Right lung (tissue), 5 donors: ENCODE results near the gene PCDH15. TPM values are rescaled to one million over a fixed set of nuclear protein-coding genes. Genes with fewer than 3 reads are reported as not detected.
A peak's percentile ranks its signal among the peaks of the same experiment; 100 is the strongest.
"Not testable (repeated sequence)": the region's sequence is repeated elsewhere in the genome, so short reads cannot be mapped to it uniquely, and the experiment has no call there.

Experiments used
- DNase-seq, 2 donors: peaks; one replicate each; pipeline ENCODE4 v3.0.0-alpha.2; 2013
- polyA plus RNA-seq, 5 donors: library from polyadenylated mRNA; unstranded; fragments of 120-200 nt; gene quantifications; one replicate each; pipeline versions ENCODE4 v1.2.1 to v1.2.3, GENCODE V29; 2013; ENCODE audit warnings: inconsistent platforms in 1 of 5, low replicate concordance in 1 of 5; ENCODE audit not compliant: insufficient read length in 5 of 5, insufficient read depth in 1 of 5

The PCDH15 gene
- polyA plus RNA-seq, 5 donors: 1.2 to 1.8 (median 1.6) TPM

DNA sequence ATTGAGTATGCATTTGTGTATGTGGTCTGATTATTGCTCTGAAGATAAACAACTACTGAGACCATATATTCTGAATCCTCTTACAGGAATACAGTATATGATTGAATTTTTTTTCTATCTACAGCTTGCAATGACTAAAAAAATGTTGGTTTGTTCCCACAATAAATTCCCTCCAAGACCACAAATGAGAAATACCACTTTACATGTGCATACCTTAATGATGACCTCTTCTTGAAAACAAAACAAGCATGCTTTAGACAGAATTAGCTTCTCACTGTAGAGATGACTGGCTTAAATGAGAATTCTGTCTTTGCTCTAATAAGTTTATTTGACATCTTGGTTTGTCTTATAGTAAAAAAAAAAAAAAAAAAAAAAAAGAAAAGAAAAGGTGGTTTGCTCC lies 241.5 kb downstream of the PCDH15 start:
- no peak for DNase-seq

DNA sequence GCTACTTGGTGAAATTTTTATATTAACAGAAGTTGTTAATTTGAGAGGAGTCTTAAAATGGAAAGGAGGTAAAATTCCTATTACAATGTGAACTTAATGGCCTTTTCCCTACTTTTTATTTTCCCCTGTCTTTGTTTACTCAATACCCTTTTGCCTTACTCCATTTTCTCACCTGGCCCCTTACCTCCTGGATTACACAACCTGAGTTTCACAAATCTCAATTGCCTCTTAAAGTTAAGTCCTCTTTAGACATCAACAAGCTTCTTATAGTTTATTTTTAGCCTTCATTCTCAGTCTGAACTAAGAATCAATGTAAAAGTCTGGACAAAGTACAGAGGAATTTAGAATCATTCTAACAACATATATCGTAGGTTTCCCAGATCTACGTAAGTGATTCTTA lies 247.0 kb downstream of the PCDH15 start:
- peak; percentile 13 to 17 for DNase-seq

DNA sequence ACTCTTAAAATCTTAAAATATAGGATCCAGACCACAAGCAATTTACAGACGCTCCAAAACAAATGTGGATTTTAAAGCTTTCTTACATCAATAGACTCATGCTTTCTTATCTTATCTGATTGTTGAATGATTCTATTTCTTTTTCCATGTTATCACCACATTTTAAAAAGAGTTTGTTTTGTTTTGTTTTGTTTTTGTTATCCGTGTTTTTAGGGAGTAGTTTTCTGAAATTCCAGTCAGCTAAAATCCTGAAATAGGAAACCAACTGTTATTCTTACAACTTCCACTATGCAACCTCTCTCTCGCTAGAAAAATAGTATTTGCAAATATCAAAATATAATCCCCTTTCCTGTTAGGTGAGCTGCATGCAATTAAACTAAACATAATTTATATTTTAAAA lies 251.0 kb downstream of the PCDH15 start:
- no peak for DNase-seq

DNA sequence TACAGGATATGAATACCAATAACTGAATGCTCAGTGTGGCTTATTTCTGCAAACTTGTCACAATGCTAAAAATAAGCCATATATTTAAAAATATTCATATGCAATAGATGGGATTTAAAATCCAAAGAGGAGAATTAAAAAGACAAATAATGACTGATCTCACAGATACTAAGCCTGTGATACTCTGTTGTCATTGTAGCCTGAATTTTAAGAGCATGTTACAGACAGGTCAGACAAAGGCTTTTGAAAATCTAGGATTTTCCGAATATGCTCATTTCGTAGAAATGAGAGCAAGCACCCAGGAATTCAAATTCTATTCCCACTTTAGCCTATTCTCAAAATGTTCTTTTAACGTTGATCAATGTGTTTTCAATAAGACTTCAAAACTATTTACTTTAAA lies 269.7 kb downstream of the PCDH15 start:
- DNase-seq: no peak

DNA sequence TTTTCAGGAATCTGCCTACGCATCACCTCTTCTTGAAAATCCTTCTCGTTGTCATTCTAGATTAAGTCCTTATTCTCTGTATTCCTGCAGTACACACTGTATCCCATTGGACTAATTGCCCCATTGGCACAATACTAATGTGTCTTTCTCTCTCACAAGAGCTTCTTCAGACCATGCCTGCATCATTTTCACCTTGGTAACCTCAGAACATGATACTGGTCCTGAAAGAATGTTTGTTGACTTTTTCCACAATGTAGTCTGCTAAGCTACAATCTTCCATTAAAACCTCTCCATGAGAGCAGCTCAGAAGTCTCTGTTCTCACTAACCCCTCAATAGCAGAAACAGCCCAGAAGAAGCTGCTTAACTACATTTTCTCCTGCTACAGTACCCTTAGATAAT lies 270.7 kb downstream of the PCDH15 start:
- no peak for DNase-seq

DNA sequence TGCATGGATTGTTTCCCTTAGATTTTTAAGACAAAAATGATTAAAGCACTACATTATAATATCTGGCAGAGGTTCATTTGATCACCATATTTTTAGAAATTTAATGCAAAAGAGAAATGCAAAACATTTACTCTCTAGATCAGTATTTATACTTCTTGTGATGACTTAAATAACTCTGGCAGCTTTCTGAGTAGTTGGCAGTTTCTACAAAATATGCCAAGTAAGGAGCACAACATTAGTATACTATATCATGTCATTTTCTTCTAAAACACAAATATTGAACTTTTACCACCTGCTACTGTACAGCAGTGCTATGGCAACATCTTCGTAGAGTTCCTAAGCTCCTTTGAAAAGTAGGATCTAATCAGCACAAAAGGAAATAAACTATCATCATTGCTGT lies 275.2 kb downstream of the PCDH15 start:
- no peak for DNase-seq

DNA sequence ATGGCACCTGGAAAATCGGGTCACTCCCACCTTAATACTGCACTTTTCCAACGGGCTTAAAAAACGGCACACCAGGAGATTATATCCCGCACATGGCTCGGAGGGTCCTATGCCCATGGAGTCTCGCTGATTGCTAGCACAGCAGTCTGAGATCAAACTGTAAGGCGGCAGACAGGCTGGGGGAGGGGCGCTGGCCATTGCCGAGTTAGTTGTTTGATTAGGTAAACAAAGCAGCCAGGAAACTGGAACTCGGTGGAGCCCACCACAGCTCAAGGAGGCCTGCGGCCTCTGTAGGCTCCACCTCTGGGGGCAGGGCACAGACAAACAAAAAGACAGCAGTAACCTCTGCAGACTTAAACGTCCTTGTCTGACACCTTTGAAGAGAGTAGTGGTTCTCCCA lies 285.8 kb downstream of the PCDH15 start:
- DNase-seq: not testable (repeated sequence)

DNA sequence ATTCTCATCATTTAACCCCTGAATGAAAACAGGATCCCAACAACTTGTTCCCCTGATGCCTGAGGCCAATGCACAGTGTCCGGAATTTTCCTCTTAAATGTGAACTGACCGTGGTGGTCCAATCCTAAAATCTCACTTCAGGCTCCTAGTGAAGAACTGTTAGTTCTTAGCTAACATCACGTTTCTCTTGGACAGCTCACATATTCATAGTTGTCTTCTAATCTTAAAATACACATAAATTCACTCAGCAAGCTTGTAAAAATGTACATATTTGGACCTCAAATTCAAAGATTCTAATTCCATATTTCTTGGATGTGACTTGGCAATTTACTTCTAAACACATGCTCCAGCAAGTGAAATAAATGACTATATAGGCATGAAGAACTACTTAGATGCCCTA lies 297.2 kb downstream of the PCDH15 start:
- DNase-seq: no peak

DNA sequence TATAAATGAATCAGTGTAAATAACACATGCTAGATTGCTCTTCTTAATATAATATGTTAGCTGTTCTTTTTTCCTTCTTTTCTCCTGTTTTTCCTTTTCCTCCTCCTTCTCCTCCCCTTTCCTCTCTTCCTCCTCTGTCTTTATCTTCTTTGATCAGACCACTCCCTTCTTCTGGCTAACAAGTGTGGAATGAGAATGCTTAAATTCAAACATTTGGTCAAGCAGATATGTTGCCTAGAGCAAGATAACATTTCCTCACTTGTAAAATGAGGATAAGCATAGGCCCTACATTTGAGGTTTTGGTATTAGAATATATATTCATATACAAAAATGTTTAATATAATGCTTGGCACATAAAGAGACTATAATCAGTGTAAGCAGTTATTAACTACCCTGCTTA lies 299.1 kb downstream of the PCDH15 start:
- DNase-seq: no peak

DNA sequence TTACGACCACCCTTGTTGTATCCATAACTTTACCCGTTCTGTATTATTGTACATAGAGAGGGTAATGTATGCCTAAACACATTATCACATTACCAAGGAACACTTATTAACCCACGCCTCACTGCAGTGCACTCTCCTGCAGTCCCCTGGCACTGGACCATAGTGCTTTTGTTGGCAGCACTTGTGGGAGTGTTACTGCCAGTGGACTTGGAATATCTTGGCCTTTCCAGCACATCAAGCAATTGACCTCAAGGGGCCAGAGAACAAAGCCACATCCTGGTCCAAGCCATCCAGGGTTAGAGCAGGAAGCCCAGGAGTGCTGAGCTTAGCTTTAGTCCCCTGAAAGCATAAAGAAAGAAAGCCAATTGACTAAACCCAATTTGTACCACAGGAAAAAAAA lies 304.2 kb downstream of the PCDH15 start:
- no peak for DNase-seq

DNA sequence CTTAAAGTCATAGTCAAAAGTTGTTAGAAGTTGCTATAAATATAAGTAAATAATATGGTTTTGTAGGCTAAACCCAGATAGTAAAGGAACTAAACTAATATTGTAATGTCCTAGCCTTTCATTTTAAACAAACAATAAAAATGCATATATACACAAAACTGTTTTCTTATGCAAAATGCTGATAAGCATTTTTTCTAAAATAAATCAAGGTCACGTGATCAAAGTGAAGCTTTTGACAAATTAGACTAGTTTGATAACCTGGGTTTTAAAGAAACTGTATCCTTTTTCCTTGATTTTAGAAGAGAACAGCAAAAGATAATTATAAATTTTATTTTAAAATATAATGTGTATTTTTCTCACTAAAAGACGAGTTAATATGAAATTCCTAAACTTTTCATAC lies 313.3 kb downstream of the PCDH15 start:
- no peak for DNase-seq

DNA sequence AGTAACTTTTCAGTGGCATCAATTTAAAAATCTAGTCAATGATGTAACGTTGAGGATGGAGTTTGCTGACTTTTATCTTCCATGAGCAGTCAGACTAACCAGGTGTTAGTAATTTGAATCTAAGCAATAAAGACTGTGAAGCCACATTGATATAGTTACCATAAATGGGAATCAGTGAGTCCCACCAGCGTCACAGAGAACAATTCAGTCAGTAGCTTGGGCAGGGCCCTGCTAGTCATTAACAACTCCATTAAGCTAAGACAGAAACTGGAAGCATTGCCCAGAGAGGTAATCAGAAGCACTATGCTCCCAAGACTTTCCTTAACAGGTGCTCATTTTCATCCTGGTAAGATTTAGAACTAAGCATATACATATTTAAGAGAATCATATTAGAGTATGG lies 315.1 kb downstream of the PCDH15 start:
- DNase-seq: no peak

DNA sequence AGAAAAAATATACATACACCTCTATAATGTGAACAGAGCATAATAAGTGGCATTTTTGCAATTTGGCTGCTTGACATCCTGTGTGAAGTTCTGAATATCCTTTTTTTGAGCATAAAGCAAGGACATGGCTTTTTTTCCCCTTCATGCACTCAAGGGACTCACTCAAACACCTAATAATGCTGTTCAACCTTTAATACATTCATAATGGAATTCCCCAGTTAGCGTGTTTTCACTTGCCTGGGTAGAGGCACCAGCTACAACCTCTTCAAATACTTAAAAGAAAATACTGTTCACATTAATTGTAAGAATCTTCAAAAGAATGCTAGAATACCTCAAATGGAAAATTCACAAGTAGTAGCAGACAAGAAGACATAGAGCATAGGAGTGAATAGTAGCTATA lies 316.8 kb downstream of the PCDH15 start:
- no peak for DNase-seq

DNA sequence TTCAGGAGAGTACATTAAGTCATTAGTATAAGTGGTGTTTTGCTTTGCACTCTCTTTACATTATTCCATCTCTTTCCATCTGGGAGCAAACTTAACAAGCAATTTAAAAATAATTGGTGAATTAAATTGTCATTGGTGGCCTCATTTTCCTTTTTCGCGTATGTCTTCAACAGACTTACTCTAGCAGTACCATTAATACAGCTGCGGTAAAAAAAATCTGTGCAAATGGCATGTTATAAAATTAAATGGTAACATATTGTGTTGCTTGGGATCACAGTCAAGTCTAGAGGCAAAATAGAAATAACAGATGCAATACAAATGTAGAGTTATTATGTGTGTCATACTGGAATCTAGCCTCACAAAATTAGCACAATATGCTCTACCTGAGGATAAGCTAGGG lies 322.4 kb downstream of the PCDH15 start:
- no peak for DNase-seq

DNA sequence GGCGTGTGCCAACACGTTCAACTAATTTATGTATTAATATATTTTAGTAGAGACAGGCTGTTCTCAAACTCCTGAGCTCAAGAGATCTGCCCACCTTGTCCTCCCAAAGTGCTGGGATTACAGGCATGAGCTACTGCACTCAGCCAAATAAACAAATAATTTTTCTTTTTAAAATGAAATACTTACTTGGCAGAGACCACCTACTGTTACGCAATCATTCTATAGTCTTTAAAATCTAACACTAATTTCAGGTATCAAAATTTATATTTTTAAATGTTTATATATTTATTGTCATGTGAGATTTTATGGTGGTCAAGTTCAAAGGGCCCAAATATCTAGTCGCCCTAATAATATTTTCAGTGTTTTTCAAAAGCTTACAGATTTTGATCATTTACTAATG lies 323.3 kb downstream of the PCDH15 start:
- DNase-seq: no peak

DNA sequence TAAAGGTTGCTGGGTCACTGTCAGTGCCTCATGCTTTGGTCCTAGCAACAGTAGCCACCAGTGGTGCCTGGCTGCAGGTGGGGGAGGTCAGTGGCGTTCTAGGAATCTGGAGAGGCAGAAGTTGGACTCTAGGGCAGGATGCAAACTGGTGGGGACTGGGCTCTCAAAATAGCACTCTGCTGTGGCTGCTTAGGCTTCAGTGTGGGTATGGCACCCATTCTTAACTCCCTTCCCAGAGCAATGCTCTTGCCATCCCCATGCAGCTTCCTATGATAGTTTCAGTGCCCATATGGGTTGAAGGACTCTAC lies 330.8 kb downstream of the PCDH15 start:
- no peak for DNase-seq

DNA sequence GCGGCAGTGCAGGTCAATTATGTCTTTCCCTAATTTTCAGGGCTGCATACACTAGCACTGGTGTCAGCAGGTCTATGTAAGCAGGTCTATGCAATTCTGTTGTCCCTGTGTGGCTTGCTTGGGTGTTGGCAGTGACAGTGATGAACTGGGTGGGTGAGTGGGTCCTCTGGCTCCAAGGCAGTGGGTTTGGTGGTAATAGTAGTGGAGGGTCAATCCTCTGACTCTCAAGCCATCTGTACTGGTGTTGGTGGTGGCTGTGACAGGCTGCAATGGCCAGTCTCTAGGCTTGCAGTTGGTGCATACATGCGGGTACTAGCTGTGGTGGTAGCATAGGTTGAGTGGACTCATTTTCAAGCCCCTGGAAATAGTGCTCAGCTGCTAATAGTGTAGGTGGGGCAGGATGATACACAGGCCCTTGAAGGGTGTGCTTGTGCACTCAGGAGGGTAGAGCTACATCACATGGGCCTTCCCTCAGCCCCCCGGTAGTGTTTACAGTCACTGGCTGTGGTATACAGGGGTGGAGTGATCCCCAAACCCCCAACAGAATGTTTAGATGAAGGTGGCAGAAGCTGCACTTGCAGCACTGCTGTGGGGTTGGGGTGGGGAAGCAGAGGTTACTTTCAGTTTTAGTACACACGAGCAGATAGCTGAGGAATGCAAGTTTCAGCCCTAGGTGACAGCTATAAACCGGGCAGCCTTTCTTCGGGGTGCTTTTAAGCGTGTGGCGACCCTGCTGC lies 331.3 kb downstream of the PCDH15 start:
- no peak for DNase-seq

DNA sequence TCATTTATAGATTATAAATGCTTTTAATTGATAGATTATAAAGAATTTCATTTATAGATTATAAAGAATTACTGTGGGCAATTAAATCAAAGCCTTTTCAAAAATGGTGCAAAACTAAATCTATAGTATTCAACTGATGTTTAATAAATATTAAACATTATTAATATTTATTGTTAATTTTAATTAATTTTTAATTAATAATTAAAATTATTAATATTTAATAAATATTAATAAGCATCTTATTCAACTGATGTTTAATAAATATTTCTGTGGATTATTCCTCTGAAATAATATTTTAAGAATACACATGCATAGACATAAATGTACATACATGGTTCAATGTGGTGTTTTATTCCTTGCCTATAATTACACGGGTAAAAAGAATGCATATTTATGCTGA lies 346.8 kb downstream of the PCDH15 start:
- no peak for DNase-seq

DNA sequence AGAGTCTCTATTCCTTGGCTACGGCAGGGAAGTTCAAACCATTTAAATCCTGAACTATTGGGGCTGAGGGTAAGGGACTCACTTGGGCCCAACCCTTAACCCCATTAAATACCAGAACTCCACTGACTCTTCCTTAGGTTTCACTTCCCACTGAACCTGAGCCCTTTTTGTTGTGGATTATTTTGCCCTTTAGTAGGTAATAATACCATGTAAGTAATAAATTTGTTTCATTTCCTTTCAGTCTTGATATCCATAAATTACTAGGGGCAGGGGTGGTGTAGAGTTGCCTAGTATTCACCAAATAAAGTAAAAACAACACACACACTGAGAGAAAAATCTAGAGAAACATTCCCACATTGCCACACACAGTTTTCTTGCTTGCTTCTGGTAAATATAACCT lies 352.0 kb downstream of the PCDH15 start:
- no peak for DNase-seq

DNA sequence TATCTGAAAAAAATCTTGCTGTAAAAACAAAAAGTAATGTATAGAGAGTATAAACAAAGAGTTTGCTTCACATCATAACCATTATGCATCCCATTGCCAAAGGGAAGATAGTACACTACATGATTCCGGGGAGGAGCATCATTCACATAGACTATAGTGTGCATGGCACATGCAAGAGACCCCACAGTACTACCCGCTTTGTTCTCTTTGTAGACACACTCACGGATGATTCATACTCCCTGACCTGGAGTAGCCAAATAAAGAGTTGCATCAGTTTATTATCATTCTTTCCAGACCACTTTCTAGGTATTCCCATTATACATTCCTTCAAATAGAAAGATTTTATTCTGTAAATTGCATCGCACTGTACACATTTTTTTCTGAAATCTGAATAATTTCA lies 356.9 kb downstream of the PCDH15 start:
- DNase-seq: no peak

DNA sequence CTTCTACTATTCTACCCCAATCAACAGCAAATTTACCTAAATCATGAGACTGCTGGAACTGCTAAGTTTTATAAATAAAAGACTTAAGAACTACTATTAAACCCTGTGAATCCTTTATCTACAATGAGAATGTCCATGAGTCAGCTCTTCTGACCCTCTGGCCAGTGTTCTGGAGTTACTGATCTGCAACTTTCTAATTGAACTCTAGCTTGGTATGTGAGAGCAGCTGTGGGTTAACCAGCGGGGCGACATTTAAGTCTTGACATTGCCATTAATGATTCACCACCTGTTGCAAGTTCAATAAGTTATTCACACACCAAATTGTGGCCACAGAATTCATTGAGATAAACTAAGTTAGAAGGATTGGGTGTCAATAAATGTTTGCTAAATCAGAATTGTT lies 359.8 kb downstream of the PCDH15 start:
- DNase-seq: no peak

DNA sequence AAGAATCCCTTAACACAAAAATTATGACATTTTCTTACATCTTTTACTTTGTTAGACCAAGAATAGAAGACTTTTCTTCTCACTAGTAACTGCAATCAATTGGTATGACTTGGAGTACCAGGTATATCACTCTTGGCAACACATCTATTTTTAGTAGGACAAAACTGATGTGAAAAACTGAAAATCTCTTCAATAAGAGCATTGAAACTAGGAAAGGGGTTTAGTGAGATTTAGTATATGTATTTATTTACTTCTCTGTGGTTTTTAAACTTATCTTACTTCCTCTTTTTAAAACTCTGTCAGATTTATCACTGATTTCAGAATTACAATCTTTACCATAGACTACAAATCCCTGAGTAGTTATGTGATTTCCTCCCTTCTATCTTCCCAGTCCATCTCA lies 366.2 kb downstream of the PCDH15 start:
- no peak for DNase-seq

DNA sequence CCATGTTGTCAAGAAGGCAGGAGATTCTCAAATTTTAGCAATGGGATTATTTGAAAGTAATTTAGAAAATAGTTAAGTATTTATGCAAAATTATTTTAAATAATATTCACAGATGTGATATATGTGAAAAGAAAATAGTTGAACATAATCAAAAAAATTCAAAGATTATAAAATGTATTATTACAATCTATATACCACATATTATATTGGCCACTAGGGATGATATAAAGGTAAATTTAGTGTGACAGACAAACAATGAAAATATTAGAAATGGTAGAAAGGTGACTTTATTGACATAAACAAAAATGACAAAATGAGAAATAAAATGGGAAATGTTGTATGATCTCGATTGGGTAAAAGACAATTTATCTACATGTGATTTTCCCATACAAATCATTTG lies 385.5 kb downstream of the PCDH15 start:
- no peak for DNase-seq

DNA sequence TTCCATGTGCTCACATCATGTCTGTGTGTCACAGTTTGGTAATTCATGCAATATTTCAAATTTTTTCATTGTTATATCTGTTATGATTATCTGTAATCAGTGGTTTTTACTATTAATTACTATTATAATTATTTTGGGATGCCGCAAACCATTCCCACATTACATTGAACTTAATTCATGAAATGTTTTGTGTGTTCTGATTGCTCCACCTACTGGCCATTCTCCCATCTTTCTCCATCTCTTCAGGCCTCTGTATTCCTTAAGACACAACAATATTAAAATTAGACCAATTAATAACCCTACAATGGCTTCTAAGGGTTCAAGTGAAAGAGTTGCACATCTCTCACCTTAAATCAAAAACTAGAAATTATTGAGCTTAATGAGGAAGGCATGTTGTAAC lies 398.5 kb downstream of the PCDH15 start:
- DNase-seq: no peak

DNA sequence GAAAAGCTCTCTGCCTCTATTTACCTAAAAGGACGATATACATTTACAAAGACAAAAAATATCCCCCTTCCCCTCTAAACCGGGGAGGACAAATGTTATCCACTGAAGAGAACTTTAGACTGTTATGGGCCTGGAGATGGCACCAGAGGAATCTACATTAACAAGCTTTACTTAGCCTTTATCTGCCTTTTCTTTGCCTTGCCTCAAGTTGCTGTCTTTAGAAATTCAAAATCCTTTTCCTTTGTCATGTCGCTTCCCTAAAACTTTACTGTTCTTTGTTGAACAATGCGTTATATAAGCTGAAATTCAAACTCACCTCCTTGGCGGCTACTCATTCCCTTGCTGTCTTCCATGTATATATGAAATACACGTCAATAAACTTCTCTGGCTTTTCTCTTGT lies 405.0 kb downstream of the PCDH15 start:
- no peak for DNase-seq
